ENCODE results near the gene RAI14. TPM values are rescaled to one million over a fixed set of nuclear protein-coding genes. Genes with fewer than 3 reads are reported as not detected.
"Not testable (repeated sequence)": the region's sequence is repeated elsewhere in the genome, so short reads cannot be mapped to it uniquely, and the experiment has no call there.

RAI14 gene
- polyA plus RNA-seq, 5 donors = 38.4 to 62.8 (median 53.9) TPM

GRCh38 chr5:34759213-34759612 lies 103.1 kb downstream of the RAI14 start:
- not testable (repeated sequence) for DNase-seq

DNA sequence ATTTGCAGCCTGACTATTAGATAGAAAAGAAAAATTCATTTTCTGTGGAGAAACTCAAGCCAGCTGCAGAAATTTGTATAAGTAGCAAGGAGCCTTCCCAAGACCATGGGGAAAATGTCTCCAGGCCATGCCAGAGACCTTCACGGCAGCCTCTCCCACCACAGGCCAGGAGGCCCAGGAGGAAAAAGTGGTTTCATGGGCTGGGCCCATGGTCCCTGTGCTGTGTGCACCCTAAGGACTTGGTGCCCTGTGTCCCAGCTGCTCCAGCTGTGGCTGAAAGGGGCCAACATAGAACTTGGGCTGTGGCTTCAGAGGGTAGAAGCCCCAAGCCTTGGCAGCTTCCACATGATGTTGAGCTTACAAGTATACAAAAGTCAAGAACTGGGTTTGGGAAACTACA lies 109.5 kb downstream of the RAI14 start:
- no peak for DNase-seq

DNA sequence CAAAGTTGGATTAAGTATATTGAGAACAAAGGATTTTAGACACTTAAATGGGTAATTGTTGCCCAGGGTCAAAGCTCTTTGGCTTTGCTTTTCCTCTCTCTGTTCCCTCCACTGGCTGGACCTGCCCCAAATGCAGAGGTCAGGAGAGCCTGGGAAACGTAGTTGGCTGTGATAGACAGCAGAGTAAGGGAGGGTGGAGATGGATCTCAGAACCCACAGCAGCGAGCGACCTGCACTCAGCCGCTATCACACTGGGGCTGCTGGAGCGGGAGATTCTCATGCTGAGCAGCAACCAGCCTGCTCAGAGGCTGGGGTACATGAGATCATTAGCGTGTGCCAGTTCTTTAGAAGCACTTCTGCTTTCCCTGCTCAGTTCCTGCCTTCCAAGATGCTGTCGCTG lies 111.1 kb downstream of the RAI14 start:
- no peak for DNase-seq

DNA sequence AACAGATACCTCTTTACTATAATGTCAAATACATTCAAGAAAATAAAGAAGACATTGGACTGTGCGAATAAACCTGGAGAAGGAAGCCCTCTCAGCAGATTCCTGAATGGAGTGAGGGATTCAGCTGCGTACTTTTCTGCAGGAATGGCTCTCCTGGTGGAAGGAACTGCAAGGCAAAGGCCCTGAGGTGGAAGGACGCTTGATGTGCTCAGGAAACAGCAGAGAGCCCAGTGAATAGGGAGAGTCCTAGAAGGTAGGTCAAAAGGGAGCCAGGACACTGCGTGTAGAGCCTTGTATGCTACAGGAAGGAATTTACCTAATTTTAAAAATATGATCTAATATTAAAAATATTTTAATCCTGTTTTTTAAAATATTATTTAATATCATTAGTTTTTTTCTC lies 114.4 kb downstream of the RAI14 start:
- no peak for DNase-seq

- DNase-seq = no peak
Measured at GRCh38 chr5:34771076-34771475, 114.9 kb downstream of the RAI14 start.

- no peak for DNase-seq
Measured at GRCh38 chr5:34772267-34773098, 116.4 kb downstream of the RAI14 start.

- DNase-seq = no peak
Measured at GRCh38 chr5:34774139-34774538, 118.0 kb downstream of the RAI14 start.

DNA sequence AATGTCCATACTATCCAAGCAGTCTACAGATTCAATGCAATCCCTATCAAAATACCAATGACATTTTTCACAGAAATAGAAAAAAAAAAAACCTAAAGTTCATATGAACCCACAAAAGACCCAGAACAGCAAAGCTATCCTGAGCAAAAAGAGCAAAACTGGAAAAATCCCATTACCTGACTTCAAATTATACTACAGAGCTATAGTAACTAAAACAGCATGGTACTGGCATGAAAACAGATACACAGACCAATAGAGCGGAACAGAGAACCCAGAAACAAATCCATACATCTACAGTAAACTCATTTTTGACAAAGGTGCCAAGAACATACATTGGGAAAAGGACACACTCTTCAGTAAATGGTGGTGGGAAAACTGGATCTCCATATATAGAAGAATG lies 118.5 kb downstream of the RAI14 start:
- DNase-seq = not testable (repeated sequence)

GRCh38 chr5:34775886-34776285 lies 119.8 kb downstream of the RAI14 start:
- no peak for DNase-seq

DNA sequence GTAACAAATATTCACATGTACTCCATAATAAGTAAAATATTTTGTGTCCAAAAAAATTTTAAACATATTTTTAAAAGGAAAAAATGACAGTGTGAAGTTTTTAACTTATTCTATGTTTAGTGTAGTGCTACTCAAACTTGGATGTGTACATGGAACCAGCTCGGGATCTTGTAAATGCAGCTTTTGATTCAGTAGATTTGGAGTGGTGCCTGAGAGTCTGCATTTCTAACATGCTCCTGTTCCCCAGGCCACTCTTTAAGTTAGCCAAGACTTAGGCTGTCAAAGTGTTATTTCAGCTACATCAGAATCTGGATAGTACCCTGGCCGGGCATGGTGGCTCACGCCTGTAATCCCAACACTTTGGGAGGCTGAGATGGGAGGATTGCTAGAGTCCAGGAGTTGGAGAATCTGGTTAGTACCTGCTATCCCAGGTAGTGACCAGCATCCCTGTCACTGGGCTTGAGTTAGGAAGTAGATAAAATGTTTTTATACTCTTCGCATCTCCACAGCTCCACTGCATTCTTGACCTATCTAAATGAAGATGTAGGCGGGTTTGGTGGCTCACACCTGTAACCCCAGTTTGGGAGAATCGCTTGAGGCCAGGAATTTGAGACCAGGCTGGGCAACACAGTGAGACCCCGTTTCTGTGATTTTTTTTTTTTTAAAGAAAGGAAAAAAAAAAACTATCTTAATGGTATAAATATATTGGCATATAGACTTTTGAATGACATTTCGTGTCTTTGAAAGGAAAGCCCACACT lies 122.1 kb downstream of the RAI14 start:
- DNase-seq = no peak

- DNase-seq = not testable (repeated sequence)
Measured at GRCh38 chr5:34783892-34784291, 127.8 kb downstream of the RAI14 start.

- DNase-seq = no peak
Measured at GRCh38 chr5:34787035-34787434, 130.9 kb downstream of the RAI14 start.

DNA sequence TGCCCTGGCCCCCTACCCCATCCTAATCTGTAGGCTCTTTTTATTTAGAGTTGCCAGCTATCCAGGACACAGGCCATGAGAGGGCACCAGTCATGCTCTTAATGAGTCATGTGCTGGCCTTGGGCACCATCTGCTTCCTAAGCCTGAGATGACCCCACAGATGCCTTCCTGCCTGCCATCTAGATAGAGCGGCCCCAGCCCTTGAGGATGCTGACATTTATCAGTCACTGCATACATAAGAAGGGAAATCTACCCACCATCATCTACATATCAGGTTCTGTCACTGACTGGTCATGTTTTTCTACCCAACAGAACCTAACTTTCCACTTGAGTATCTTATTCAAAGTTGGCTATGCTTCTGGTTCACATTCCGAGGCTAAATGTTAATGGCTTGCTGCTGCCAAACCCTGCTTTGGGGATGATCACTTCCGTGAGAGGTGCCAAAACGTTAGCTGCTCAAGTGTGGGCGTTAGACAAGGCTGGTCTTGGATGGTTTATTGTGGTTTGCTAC lies 132.9 kb downstream of the RAI14 start:
- DNase-seq = no peak

GRCh38 chr5:34789639-34790038 lies 133.5 kb downstream of the RAI14 start:
- no peak for DNase-seq

DNA sequence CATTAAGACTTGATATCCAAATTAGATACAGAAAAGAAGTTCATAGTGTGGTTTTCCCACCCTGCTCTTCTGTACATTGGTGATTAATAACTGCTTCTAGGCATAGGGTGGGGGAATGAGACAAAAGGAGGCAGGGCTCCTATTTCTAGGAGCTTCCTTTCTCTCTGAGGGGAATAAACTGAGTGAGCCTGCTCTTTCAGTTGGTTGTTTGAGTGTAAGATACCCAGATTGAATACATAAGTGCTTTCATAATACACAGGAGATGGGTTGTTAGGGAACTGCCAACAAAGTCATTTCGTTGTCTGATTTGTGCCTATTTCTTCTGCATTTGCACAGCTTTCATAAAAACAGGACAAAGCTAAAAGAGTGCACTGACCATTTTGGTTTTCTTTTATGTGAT lies 133.9 kb downstream of the RAI14 start:
- no peak for DNase-seq

DNA sequence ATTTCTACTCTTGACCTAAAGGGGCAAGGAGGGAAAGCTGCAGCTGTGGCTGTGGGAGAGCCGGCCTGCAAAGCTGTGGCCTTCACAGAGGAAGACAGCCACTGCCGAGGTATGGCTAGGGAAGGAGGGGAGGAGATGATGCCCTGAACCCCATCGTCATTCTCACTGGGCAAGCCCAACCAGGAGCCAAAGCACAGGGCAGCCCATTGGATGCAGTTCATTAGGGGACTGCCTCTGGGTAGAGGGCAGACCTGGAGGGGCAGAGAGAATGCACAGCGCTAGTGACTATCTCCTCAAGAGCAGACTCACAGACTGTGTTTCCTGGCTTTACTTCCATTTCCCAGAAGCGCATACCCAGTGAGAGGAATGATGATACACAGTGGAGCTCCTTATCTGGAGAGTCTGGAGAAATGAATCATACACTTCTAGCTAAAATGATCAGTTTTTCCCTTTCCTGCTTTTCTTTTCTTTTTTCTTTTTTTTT lies 135.7 kb downstream of the RAI14 start:
- no peak for DNase-seq

DNA sequence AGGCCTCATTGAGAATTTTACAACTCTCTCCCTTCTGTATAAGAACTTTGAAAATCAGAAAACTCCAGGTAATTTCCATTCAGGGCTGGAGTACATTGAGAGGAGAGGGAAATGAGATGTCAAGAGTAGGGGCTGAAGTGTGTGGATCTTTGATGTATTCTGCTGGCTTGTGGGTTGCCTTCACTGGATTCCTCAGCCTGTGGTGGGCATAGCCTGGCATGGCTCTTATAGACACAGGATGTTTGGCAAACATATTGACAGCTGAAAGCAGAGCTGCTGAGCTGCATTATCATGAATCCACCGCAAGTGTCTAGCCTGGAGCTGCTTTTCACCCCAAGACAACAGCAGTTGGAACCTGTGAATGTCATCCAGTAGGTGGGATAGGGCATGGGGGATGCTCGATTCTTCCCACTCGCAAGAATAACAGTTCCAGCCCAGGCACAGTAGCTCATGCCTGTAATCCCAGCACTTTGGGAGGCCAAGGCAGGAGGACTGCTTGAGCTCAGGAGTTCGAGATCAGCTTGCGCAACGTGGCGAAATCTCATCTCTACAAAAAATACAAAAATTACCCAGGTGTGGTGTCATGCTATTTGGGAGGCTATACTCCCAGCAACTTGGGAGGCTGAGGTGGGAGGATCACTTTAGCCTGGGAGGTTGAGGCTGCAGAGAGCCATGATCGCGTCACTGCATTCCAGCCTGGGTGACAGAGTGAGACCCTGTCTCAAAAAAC lies 146.9 kb downstream of the RAI14 start:
- DNase-seq = no peak

DNA sequence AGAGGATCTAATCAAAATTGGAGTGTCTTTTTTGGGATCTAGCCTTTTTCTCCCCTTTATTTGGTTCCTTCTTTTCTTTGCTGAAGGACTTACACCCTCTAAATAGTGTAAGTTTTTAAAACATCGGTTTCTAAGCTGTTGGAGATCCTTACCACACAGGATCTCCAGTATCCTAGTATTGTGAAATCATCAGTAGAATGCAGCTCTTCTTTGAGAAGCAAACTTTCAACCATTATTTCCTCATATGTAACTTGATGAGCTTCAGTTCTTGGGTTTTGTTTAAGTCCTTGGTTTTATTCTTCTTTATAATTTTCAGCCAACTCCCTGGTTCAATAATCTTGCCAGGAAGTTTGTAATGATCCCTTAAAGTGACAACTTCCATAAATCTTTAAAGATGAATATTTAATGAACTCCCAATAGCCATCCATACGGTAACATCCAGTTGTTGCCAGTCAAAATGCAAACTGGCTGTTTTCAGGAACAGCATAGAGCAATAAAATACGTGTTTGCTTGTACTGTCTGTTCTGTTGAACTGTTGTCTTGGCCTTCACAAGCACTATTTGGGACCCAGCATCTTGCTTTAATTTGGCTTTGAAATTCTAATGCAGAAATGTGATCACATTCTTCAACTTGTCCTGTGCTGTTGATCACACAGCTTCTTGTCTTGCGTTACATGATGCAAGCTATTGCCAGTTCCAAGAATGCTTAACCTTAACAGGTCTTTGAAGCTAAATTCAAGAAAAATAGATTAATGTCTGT lies 148.0 kb downstream of the RAI14 start:
- no peak for DNase-seq

- DNase-seq = no peak
Measured at GRCh38 chr5:34804913-34805312, 148.8 kb downstream of the RAI14 start.

DNA sequence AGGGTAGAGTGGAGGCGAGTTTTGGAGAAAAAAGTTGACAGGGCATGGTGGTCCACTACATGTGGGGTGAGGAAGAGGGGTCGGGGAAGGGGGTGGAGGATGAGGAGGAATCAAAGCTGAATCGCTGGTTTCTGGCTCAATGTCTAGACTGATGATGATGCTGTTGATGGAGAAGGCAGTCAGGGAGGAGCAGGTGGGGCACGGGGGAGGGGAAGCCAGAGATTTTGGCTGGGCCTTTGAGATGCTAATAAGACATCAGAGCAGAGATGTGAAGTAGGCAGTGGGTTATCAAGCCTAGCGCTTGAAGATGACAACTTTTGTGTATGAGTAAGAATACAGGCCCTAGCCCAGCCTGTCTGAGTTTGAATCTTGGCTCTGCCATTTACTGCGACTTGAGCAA lies 150.4 kb downstream of the RAI14 start:
- DNase-seq = no peak

- no peak for DNase-seq
Measured at GRCh38 chr5:34811706-34812105, 155.6 kb downstream of the RAI14 start.

Data from right lung (tissue), 5 donors.